SK-N-MC (cell line): ENCODE data around the gene RFLNA.

Experiments used
- DNase-seq: peaks from one replicate; pipeline ENCODE4 v3.0.0-alpha.2; 2011; ENCODE audit warnings: low read depth, low spot score
- H3K27ac ChIP-seq: fragments of 200-600 bp; sonication (generic); 2 replicates; pipeline ENCODE4 v1.5.1; 2016; ENCODE audit warnings: mixed run types
- H3K36me3 ChIP-seq: fragments of 200-600 bp; sonication (generic); 2 replicates; pipeline ENCODE4 v1.6.1; 2017; ENCODE audit warnings: antibody characterized with exemption, low read length, mixed read lengths; ENCODE audit not compliant: insufficient read depth
- H3K4me3 ChIP-seq: fragments of 200-600 bp; sonication (generic); 2 replicates; pipeline ENCODE4 v1.5.1; 2016
- H3K9ac ChIP-seq: fragments of 200-600 bp; sonication (generic); 2 replicates; pipeline ENCODE4 v1.8.0; 2017; ENCODE audit warnings: mixed run types, mixed read lengths; ENCODE audit not compliant: insufficient read length
- H3K9me3 ChIP-seq: fragments of 200-600 bp; sonication (generic); 2 replicates; pipeline ENCODE4 v1.6.1; 2017; ENCODE audit warnings: low read depth, mild to moderate bottlenecking, antibody characterized with exemption, low read length, moderate library complexity, mixed read lengths
- EZH2 ChIP-seq: fragments of 200-600 bp; sonication (generic); IDR thresholded peaks from one replicate; pipeline ENCODE4 v1.6.1; 2017; ENCODE audit warnings: antibody characterized with exemption
- FOXP2 ChIP-seq: optimal IDR thresholded peaks from 2 replicates; pipeline ENCODE3; 2011; ENCODE audit warnings: mild to moderate bottlenecking, moderate library complexity; ENCODE audit not compliant: insufficient read depth; ENCODE audit errors: extremely low read length, control extremely low read depth
- POLR2AphosphoS5 ChIP-seq: IDR thresholded peaks from 2 replicates; pipeline ENCODE4 v1.6.1; 2012; ENCODE audit warnings: mild to moderate bottlenecking, low read depth, low read length, borderline replicate concordance

RFLNA gene

DNA sequence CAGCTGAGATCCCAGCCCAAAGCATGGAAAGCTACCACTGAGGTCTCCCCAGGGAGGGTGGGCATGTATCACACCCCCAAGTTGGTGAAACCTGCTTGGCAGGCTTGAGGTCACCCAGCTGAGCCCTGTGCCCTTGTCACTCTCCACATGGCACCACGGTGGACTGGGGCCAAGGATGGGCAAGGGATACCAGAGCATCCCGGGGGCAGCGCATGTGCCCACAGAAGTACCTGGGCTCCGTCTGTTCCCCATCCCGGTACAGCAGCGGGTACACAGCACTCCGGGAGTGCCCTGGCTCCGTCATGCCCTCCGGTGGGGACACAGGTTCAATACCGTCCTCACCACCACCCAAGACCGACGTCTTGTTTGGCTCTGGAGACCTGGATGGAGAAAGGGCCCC is 38.0 kb downstream of the RFLNA start:
- H3K9me3 ChIP-seq, result no peaks in the 10 kb centered on the region
- peaks cover 34% of the 10 kb centered on the region for H3K36me3 ChIP-seq
- no peak overlapping the region for H3K27ac ChIP-seq
- TF ChIP-seq FOXP2 (no peak), EZH2 (no peak), POLR2AphosphoS5 (no peak)
- no peak for DNase-seq
- no peak overlapping the region for H3K4me3 ChIP-seq
- H3K9ac ChIP-seq, result no peak overlapping the region

DNA sequence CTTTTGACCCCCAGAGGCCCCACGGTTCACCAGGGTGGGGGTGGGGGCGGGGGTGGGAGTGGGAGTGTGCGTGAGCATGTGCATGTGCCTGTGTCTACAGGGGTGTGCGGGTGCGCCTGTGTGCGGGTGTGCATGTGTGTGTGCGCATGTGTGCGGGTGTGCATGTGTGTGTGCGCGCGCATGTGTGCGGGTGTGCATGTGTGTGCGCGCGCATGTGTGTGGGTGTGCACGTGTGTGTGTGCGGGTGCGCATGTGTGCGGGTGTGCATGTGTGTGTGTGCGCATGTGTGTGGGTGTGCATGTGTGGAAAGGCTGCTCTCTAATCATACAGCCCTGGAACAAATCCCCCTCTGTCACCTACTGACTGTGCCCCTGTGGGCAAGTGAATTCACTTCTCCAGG is 38.8 kb downstream of the RFLNA start:
- TF ChIP-seq EZH2 (no peak), FOXP2 (no peak)
- H3K36me3 ChIP-seq, result peaks cover 31% of the 10 kb centered on the region
- H3K9ac ChIP-seq, result no peak overlapping the region
- no peak for DNase-seq
- H3K9me3 ChIP-seq, result no peaks in the 10 kb centered on the region
- H3K27ac ChIP-seq, result no peak overlapping the region
- no peak overlapping the region for H3K4me3 ChIP-seq

DNA sequence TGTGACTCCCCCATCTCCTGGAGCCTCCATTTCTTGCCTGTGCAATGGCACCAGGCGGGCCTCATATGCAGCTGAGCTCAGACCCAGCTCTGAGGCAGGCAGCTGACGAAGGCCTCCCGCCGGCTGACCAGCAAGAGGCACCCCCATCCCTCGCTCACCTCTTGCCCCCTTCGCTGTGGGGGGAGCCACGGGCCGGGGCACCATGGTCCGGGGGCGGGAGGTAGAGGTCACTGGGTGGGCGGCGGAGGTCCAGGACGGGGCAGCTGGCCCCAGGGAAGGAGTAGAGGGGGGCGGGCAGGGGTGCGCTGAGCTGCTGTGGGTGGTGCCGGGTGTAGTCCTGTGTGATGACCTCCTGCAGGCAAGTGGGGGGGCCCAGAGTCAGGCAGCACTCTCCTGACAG is 39.4 kb downstream of the RFLNA start:
- DNase-seq, result no peak
- H3K36me3 ChIP-seq, result peaks cover 30% of the 10 kb centered on the region
- H3K9me3 ChIP-seq, result no peaks in the 10 kb centered on the region
- H3K27ac ChIP-seq, result no peak overlapping the region
- no peak overlapping the region for H3K9ac ChIP-seq
- H3K4me3 ChIP-seq, result no peak overlapping the region
- TF ChIP-seq EZH2 (no peak), FOXP2 (no peak), POLR2AphosphoS5 (no peak)

DNA sequence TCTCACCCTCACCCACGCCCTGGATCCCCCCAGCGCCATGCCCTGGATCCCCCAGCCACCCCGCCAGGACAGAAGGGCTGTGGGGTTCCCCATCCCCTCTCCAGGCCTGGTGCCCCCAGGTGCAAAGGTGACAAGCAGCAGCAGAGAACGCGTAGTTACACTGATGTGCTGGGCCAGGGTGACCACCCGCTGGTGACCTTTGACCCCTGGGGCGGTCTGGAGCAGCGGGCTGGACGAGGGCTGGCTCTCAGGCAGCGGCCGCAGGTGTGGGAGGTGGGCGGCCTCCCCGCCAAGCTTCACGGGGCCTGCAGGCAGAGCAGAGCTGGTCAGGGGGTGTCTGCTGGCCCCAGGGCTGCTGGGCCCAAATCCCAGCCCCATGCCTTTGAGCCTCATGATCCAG is 40.1 kb downstream of the RFLNA start:
- DNase-seq, result no peak
- no peak overlapping the region for H3K4me3 ChIP-seq
- H3K9me3 ChIP-seq, result no peaks in the 10 kb centered on the region
- no peak overlapping the region for H3K27ac ChIP-seq
- TF ChIP-seq FOXP2, result no peak
- no peak for TF ChIP-seq EZH2
- no peak for TF ChIP-seq POLR2AphosphoS5
- peaks cover 30% of the 10 kb centered on the region for H3K36me3 ChIP-seq
- H3K9ac ChIP-seq, result no peak overlapping the region

DNA sequence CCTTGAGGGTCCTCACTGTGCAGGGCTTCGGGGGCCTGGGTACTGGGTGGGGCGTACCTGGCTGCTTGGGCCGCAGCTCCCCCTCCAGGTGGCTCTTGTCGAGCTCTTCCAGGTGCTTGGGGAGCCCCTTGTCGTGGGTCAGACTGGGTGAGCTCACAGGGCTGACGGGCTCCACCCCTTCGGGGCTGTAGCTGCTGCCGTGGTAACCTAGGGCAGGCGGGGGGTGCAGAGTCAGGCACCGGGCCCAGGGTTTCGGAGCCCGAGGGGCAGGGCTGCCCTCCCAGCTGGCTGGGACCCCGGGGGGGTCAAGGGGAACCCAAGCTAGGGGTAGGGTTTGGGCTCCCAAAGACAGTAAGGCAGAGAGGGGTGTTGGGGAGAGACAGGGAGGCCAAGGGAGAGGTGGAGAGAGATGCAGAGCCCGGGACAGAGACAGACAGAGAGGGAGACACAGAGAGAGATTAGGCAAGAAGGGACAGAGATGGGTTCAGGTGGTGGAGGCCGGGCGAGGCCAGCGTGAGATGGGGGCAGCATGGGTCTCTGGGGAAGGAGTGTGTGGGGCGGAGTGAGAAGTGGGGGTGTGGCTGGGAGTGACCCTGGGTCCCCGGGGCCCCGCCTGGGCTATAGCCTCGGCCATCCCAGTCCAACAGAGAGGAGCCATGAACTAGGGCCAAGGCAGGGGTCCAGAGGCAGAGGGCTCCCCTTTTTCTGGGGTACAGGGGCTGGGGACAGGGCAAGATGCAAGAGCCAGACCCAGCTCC is 40.7 kb downstream of the RFLNA start:
- TF ChIP-seq FOXP2 (no peak), POLR2AphosphoS5 (no peak), EZH2 (no peak)
- Histone ChIP-seq H3K9me3 (no peaks in the 10 kb centered on the region), H3K4me3 (no peak overlapping the region), H3K36me3 (peaks cover 30% of the 10 kb centered on the region), H3K9ac (no peak overlapping the region), H3K27ac (no peak overlapping the region)
- no peak for DNase-seq

DNA sequence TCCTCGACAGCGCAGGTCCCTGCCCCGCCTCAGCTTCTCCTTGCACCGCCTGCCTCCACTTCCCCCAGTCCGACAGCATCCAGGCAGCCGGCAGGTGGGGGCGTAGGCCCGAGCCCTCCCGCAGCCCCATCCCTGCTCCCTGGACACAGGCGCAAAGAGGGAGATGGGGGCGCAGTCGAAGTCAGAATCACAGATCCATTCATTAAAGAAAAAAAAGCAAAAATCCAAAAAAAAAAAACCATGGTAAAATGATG is 41.2 kb downstream of the RFLNA start:
- no peak overlapping the region for H3K9ac ChIP-seq
- TF ChIP-seq EZH2 (no peak), POLR2AphosphoS5 (no peak), FOXP2 (no peak)
- H3K27ac ChIP-seq, result no peak overlapping the region
- DNase-seq, result no peak
- H3K36me3 ChIP-seq, result peaks cover 30% of the 10 kb centered on the region
- H3K9me3 ChIP-seq, result no peaks in the 10 kb centered on the region
- no peak overlapping the region for H3K4me3 ChIP-seq

DNA sequence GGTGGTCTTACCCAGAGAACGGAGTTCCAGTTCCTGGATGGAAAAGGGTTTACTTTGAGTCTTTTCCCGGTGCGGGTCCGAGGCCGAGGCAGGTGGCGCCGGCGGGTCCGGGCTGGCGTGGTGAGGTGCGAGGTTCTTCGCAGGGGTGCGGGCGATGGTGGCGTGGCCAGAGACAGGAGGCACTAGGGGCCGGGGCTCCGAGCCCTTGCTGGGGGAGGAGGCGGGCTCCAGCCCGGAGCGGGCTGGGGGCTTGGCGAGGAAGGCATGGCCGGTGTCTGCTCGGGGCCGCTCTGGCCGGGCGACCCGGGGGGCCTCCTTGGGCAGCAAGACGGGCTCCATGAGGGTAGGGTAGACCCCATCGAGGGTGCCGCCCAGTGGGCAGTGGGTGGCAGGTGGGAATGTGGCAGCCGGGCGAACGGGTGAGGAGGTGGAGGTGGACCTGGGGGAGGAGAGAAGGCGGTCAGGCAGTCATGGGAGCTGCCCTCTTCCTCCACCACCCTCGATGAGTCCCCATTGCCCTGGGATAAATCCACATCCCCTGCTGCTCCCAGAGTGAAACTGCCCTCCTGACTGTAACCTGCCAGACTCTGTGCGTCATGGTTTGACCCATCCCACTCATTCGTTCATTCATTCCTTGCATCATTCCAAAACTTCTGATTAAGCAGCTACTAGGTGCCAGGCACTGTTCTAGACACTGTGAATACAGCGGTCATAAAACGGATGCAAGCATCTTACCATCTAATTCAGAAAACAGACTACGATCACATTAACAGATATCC is 42.0 kb downstream of the RFLNA start:
- Histone ChIP-seq H3K27ac (no peak overlapping the region), H3K9ac (no peak overlapping the region), H3K36me3 (peaks cover 33% of the 10 kb centered on the region), H3K9me3 (no peaks in the 10 kb centered on the region), H3K4me3 (no peak overlapping the region)
- DNase-seq, result no peak
- TF ChIP-seq FOXP2 (no peak), POLR2AphosphoS5 (no peak), EZH2 (no peak)

DNA sequence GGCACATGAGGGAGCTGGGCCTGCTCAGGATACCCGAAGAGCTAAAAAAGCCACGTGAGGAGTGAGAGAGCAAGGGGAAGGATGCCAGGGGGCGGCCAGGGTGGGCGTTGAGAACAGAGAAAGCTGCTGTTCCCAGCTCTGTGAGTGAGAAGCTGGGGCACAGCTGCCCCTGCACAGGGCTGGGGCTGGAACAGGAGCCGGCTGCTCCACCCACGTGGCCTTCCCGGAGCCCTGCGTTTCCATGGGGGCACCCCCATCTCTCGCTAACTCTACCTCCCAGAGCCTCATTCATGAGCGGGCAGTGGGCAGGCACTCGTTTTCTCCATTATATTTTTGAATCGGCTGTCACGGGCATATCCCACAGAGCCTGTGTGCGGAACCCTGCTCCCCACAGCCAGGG is 42.7 kb downstream of the RFLNA start:
- Histone ChIP-seq H3K27ac (no peak overlapping the region), H3K9me3 (no peaks in the 10 kb centered on the region), H3K4me3 (no peak overlapping the region), H3K36me3 (peaks cover 28% of the 10 kb centered on the region; the same call in 1 of the 2 replicates), H3K9ac (no peak overlapping the region)
- no peak for TF ChIP-seq POLR2AphosphoS5
- no peak for TF ChIP-seq FOXP2
- no peak for TF ChIP-seq EZH2
- DNase-seq, result no peak
